SIG-M5 treated with dmso at 0.1 percent for 504 hours (cell line): Measurements from ENCODE around the gene TDRD9.

Experiments
- DNase-seq: peaks from one replicate; lab custom pipeline; 2025; ENCODE audit not compliant: unreplicated experiment; lab: John Stamatoyannopoulos, UW

Gene TDRD9

DNA sequence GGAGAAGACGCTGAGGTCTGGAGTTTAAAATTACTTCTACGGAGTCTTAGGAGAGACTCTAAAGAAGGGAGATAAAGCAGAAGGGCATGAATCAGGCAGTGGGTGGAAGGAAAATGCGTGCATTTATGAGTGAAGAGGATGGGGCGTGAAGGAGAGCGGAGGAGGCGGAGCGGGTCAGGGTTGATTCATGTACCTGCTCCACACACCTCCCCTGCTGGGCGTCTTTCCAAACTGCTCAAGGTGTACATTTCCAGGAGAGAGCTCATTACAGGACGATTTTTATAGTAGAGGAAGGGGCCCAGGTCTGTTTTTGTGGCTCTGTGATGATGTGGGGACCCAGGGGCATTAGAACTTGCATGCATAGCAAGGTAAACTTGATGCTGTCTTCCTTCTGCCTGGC, 92.2 kb downstream of the TDRD9 start:
- DNase-seq: no peak

DNA sequence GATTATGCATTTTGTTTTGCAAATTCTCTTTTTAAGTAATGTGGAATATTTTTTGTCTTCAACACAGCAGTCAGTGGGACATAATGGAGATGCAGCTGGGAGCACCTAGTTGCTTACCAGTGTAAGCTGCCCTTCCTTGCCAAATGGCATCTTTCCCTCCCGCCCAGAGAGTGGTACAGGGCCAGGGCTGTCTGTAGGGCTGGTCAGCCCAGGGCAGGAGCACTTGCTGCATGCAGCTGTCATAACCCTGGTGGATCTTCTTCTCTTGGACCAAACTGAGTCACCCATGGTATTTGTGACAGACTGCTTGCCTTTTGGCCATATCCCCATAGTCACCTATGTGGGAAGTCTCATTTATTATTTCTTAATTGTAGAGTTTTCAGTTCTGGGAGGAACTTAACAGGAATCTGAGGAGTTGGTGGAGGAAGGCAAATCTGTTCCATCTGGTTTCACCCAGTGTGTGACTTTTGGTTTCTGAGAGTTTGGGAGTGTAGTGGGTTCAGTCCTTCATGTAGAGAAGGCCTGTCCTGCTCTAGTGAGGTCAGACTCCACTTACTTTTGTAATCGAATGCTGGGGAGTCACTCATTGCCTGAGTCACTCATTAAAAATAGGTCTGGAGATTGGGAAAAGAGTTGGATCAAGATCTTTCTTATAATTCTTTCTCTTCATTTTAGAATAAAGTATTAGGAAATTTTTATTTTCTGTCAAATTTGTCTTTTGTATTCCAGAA, 95.2 kb downstream of the TDRD9 start:
- no peak for DNase-seq

DNA sequence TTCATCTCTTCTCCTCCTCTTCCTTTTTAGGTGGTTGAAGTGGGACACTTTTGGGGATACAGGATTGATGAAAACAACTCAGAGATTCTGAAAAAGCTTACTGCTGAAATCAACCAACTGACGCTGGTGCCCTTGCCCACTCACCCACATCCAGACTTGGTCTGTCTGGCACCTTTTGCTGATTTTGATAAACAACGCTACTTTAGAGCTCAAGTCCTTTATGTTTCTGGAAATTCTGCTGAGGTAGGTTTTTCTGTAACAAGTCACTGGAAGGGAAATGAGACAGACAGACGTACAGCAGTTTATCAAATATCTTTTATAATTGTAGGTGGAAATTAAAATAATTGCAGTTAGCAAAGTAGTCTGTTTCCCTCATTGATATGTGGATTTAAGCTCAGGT, 97.3 kb downstream of the TDRD9 start:
- no peak for DNase-seq

DNA sequence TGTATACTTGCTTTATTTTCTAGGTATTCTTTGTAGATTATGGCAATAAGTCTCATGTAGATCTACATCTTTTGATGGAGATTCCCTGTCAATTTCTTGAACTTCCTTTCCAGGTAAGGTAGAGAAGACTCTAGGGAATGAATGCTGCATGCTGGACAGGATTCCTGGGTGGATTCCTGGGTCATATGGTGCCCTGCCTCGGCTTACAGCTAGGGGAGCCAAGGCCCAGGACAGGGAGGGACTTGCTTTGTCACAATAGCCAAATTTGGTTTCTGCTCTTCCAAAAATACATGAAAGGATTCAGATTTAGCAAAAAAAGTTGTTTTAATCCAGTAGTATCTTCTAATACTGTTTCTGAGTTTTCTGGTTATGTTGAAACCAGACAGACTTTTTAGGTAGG, 97.8 kb downstream of the TDRD9 start:
- no peak for DNase-seq

DNA sequence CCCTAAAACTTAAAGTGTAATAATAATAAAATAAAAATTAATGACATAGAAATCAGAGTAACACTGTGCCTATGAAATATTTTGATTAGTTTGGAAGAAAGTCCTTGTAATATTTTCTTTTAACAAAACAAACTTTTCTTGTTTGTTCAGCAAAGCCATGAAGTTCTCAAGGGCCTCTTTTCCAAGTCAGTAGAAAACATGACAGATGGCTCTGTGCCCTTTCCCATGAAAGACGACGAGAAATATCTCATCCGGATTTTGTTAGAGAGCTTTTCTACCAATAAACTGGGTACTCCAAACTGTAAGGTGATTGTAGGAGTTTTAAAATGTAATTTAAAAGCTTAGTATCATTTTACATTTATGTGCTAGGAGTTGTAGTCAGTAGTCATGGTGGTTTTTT, 102.7 kb downstream of the TDRD9 start:
- DNase-seq: no peak

DNA sequence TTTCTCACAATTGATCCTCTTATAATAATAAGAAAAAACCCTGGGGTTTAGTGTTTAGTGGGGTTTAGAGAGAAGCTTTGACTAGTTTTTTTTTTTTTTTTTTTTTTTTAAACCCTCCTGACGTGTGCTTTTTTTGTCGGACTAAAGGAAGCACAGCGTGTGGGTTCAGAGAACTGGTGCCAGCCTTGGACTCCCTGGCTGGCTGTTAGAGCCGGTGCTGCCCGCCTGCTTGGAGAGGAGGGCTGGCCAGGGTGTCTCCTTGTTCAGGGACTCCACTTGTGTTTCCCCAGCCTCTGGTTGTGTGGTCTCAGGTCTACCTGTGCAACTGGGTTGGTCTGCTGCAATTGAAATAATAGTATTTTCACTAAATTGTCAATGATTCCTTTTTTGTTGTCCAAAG, 103.1 kb downstream of the TDRD9 start:
- no peak for DNase-seq

DNA sequence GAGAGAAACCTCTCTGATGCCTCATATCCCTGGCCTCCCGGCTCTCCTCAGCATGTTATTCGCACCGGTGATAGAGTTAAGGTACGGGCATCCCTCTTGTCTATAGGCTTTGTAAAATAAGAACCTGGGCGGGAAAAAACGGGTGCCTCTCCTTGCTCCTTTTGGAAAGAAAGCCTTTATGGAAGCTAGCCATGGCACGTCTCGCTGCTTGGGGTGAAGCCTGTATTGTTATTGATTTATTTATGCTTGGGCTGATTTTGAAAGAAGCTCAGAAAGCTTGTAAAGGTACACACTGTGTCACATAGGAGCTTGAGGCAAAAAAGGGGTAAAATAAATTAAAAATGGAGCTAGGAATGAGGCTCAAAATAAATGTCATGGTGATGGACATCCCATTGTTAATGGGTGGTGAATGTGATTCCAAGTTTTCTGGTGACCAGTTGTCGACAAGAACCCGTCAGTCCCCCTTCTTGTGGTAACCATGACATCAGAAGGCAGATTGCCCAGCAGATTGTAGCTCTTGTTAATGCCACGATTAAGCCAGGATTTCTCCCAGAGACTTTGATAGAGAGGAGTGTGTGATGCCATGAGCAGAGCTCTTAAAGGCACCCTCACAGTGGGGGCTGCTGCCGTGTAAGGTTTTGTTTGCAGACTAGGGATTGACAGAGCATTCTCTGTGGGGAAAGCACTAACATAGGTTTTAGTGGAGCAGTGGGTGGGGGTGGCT, 106.9 kb downstream of the TDRD9 start:
- no peak for DNase-seq

DNA sequence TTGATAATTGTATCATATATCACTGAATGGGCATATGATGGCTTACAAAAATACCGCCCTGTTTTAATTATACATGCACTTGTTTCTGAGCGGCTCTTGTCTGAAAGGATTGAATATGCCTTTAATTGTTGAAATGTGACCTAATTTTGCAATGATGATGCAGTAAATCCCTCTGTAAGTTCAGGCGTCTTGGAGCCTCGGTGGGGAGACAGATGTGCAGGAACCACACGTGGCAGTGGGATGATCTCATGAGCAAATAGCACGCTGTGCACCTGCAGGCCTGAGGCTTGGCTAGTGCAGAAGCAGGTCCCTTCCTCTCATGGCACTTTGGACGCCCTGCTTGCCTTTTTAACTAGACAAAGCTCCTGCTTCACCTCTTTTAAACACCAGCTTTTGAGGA, 108.0 kb downstream of the TDRD9 start:
- no peak for DNase-seq

DNA sequence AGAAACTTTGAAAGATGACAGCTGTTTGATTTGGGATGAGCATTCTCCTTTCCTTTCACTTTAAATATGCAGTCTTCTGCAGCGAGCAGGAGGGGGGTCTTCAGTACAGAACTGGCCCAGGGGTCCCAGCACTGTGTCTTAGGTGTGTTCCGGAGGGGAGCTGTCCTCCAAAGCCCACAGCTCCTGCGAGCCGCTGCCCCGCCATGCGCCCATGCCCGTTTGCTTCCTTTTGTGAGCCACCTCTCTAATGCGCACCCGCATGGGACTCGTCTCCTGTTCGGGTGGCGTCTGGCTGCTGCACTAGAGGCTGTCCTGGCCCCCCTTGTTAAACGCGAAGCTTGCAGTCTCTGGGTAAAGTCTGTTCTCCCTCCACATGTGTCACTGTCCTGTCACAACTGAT, 108.8 kb downstream of the TDRD9 start:
- DNase-seq: no peak

DNA sequence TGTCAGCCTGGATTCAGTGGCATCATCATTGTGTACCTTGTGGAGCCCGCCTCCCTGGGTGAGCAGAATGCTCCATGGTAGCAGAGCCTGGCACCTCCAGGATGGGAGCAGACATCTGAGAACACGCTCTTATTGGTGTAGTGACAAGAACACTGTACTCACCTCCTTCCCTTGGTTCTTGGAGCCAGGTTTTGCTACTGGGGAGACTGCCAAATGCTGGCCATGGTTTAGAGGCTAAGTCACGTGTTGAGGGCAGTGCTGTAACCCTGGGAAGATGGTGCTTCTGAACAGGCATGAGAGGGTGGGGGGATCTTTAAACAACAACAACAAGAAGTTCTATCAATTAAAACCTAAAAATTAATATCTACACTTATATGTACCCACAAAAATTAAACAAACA, 109.6 kb downstream of the TDRD9 start:
- DNase-seq: no peak

DNA sequence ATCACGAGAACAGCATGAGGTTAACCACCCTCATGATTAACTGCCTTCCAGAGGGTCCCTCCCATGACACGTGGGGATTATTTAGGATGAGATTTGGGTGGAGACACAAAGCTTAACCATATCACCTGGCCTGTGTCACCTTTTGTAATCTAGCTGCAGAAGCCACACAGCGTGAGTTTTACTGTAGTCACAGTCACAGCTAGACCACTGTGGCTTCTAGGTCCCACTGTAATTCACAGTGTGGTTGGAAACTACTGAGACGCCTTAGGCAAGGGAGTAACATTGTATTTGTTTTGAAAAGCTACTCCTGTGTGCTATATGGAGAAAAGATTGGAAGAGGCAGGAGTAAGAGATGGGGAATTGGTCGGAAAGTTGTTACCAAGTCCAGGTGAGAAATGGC, 111.0 kb downstream of the TDRD9 start:
- DNase-seq: no peak

DNA sequence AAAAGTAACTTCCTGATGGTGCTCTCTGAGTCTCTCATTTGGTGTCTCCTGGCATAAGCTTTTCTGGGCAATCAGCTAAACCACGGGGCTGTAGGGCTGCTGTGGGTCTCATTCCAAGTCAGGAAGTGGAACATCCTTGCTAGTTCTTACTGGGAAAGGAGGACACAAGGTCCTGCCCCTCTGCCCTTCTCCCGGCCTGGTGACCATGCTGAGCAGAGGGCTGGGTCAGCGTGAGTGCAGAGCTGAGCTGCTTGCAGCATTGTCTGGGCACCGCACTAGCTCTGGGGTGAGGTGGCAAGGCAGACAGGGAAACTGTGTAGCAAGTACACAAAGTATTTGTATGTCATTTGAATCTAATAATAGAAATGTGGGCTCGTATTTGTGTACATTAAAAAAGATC, 112.3 kb downstream of the TDRD9 start:
- DNase-seq: no peak

DNA sequence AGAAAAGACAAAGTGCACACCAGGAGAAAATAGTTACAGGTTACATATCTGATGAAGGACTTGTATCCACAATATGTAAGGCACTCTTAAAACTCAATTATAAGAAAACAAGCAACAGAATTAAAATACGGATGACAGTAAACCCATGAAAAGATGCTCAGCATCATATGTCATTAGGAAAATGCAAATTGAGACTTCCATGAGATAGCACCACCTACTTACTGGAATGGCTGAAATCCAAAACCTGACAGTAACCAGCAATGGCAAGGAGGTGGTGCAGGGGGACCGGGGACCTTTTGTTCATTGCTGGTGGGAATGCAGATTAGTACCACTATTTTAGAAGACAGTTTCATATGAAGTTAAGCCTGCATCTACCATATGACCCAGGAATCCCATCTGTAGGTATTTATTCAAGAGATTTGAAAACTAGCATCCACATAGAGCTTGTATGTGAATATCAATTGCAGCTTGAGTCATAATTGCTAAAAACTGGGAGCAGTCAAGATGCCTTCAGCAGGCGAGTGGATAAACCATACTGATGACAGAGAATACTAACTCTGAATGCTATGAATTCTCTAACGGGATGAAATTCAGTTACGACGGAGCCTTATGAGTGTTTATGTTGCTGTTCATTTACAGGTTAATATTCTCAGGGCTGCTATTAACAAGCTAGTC, 113.3 kb downstream of the TDRD9 start:
- DNase-seq: no peak

DNA sequence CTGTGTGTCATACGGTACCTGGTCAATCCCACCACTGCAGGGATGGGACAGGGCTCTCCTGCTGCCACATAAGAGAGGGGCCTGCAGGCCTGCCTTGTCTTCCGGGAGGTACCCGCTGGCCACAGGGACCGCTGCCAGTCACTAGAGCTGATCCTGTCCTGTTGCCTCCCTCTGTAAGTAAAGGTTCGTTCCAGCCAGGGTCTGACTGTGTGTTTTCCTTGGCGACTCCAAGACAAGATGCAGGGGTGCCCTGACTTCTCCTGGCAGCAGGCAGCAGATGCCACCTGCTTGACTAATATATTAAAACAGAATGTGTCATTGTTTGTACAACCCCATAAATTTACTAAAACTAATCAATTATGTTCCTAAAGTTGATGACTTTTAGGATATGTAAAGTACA, 115.8 kb downstream of the TDRD9 start:
- no peak for DNase-seq

DNA sequence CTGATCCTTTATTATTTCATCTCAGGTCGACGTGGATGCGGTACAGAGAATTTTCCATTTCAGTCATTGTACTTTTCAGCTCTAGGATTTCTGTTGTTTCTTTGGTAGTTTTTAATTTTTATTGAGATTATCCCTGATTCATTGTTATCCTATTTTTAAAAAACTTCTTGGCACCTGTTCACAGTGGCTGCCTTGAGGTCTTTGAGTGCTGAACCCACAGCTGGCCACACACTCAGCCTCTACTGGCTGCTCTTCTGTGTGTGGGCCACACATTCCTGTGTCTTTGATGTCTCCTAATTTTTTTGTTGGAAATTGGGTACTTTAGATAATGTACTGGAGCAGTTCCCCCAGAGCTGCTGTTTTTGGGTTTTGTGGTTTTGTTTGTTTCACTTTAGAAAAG, 119.5 kb downstream of the TDRD9 start:
- DNase-seq: no peak

DNA sequence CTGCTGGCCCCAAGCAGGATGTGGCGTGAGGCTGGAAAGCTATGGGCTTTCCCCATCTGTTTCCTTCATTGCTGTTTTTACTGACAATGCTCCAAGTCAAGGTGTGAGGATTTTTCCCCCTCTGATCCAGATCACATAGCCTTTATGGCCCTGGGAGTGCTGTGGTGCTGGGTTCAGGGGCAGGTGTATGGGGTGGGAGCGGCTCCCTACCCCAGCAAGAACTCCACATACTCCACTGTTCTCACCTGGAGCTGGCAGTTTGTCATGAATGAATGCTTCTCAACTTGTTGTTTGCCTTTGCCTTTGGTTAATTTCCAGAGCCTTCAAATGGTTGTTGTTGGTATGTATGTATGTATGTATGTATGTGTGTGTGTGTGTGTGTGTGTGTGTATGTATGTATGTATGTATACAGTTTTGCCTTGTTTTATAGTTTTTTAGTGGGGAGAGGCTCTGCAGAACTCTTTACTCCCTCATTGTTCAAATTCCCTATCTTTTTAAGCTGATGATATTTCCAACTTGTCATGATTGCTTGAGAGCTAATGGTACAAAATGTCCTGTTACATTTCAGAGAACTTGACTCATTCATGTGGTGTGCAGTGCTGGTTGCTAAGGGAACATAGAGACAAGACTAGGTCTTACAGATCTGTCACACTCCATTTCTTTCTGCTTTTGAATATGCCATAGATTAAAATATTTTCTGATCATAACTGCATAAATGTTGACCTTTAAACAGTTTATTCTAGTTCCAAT, 120.7 kb downstream of the TDRD9 start:
- DNase-seq: no peak

DNA sequence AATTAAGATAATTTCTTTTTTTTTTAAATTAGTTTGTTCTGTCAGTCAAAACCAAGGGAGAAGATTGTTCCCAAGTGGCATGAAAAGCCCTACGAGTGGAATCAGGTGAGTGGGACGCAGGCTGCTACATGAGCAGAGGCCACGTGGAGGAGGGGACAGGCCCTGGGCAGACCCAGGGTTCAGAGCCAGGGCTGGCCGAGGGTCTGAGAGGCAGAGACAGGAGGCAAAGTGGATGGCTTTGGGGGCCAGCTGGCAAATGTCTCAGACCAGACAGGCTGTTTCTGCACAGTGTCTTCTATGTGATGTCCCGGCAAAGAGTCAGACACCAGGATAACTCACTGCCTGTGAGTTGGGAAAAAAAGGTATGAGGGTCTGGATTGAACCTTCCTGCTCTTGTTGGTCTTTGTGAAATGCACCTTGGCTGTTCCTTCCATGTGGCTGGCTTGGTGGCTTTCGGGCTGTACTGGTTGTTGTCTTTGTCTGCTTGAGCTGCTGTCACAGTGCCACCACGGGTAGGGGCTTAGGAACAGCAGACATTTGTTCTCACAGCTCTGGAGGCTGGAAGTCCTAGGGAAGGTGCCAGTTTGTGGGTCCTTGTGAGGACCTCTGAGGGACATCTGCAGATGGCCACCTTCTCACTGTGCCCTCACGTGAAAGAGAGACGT, 121.5 kb downstream of the TDRD9 start:
- no peak for DNase-seq

DNA sequence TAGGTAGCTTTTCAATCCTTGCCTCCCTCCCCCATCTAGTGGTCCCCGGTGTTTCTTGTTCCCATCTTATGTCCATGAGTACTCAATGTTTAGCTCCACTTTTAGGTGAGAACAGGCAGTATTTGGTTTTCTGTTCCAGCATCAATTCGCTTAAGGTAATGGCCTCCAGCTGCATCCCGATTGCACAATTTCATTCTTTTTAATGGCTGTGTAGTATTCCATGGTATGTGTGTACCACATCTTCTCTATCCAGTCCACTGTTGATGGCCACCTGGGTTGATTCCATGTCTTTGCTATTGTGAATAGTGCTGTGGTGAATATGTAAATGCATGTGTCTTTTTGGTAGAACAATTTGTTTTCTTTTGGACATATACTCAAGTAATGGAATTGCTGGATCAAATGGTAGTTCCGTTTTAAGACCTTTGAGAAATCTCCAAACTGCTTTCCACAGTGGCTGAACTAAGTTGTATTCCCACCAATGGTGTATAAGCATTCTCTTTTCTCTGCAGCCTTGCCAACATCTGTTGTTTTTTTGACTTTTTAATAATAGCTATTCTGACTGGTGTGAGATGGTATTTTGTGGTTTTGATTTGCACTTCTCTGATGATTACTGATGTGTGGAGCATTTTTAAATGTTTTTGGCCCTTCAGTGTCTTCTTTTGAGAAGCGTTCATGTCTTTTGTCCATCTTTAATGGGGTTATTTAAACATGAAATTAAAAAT, 123.0 kb downstream of the TDRD9 start:
- DNase-seq: no peak

DNA sequence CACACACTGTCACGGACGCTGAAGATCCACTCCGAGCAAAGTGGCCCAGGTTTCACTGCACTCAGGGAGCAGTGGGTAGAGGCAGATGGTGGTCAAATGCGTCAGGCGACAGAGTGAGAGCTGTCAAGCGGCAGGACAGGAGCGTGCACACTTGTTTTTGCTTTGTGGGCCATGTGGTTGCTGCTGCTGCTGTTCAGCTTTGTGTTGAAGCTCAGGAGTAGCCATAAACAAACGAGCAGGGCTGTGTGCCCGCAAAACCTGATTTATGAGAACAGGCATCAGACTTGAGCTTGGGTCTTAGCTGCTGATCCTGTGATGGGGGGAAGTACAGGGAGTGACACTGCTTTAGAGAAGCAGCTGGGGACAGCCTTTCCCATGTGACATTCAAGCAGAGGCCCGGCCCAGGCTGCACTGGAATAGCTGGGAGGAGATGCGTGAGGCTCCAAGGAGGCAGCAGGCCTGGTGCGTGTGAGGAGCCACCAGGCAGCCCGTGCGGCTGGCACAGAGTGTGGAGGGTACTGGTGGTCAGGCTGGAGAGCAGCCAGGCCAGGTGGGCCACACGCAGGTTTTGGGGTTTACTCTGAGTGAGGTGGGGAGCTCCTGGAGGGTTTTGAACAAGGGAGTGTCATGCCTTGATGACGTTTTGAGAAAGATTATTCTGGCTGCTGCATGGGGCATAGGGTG, 126.1 kb downstream of the TDRD9 start:
- no peak for DNase-seq

DNA sequence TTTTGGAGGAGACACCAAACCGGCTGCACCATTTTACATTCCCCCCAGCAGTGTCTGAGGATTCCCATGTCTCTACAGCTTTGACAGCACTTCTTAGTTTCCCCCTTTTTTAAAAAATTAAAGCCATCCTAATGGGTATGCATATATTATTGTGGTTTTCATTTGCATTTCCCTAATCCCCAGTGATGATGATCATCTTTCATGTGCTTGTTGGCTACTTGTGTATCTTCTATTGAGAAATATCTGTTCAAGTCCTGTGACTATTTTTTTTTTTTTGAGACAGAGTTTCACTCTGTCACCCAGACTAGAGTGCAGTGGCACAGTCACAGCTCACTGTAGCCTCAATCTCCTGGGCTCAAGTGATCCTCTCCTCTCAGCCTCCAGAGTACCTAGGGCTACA, 134.0 kb downstream of the TDRD9 start:
- DNase-seq: no peak
